ENCODE measurements around the gene PARL.

DNA sequence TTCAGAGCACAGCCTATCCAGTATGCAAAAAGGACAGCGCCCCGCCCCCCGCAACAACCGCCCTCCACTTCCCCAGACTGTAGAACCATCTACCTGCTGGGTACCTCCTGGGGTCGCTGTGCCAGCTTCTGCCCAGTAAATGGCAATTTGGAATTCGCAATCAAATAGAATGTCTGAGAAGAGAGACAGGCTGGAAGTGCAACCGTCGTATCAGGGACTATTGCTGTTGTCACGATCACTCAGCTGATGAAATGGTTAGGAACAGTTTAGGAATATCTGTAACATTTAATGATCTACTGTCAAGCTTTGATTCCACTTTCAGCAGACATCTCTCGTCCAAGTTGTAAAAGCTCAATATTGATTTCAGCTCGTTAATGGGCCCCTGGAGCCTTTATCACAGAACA is 13.3 kb upstream of the PARL start:
- TF ChIP-seq CTCF (conservative IDR thresholded peaks at IDR 0.05), result no peak
- no peak for TF ChIP-seq EZH2 (IDR thresholded peaks at IDR 0.05; ENCODE audit: low read depth)
